ENCODE data around the gene RBM47. TPM values are rescaled to one million over a fixed set of nuclear protein-coding genes. Genes with fewer than 3 reads are reported as not detected.
A peak's percentile ranks its signal among the peaks of the same experiment; 100 is the strongest.

The RBM47 gene
- total RNA-seq, 1 experiment from 2014 or later = 78.0 TPM

DNA sequence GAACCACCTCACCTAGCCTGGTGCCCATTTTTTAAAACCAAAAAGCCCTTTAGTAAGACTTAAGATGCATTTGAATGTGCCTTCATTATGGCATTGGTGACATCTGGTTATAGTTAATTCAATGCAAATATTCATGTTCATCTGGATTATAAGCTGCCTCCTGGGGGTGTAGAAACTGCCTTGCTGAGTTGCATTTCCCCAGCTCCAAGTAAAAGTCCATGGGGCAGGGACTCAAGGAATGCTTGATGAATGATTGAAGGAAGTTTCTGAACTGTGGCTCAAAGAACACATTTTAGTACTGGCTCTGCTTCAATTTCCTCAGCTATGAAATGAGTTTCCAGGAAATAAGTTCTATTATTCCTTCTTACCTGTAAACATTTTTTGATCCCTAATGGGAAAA lies 18.5 kb upstream of the RBM47 start:
- CTCF ChIA-PET = no interaction called here

DNA sequence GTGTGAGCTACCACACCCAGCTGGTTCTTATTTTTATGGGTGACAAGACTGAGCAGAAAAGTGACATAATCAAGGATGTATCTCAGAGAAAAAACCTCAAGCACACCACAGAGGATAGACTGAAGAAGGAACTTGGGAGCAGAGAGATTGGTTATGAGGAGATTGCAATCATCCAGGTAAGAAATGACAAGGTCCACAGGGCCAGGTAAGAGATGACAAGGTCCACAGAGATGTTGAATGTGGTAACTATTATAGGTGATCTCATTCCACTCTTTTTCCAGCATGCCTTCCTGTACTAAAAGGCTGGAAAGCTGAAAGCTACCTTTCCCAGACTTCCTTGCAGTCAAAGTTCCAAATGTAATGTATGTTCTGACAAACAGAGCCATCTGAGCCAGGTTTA lies 15.9 kb upstream of the RBM47 start:
- POLR2A ChIA-PET (ENCODE audit: unreplicated experiment) = no interaction called here
- no TSS peak for BruUV-seq (replicated peaks)
- no peak for DNase-seq
- Histone ChIP-seq H3K9me3 (ENCODE audit: insufficient read depth, low read depth) (no peaks in the 10 kb centered on the region), H2AFZ (no peak overlapping the region), H3K79me2 (ENCODE audit: low read depth) (no peaks in the 10 kb centered on the region), H3F3A (ENCODE audit: insufficient read depth, low read depth) (peaks cover 8% of the 10 kb centered on the region; the same call in 1 of the 2 replicates), H4K20me1 (ENCODE audit: insufficient read depth) (no peaks in the 10 kb centered on the region), H3K36me3 (ENCODE audit: low read depth) (no peaks in the 10 kb centered on the region), H3K4me3 (no peak overlapping the region), H3K9me2 (ENCODE audit: insufficient read depth) (no peaks in the 10 kb centered on the region), H3K4me1 (replicated peaks; ENCODE audit: insufficient read depth) (no peaks in the 10 kb centered on the region; the same call in 1 of the 2 replicates), H3K27ac (no peak overlapping the region), H3K4me2 (no peak overlapping the region), H3K27me3 (ENCODE audit: insufficient read depth, low read depth) (no peaks in the 10 kb centered on the region)
- TF ChIP-seq, protein P1, sequence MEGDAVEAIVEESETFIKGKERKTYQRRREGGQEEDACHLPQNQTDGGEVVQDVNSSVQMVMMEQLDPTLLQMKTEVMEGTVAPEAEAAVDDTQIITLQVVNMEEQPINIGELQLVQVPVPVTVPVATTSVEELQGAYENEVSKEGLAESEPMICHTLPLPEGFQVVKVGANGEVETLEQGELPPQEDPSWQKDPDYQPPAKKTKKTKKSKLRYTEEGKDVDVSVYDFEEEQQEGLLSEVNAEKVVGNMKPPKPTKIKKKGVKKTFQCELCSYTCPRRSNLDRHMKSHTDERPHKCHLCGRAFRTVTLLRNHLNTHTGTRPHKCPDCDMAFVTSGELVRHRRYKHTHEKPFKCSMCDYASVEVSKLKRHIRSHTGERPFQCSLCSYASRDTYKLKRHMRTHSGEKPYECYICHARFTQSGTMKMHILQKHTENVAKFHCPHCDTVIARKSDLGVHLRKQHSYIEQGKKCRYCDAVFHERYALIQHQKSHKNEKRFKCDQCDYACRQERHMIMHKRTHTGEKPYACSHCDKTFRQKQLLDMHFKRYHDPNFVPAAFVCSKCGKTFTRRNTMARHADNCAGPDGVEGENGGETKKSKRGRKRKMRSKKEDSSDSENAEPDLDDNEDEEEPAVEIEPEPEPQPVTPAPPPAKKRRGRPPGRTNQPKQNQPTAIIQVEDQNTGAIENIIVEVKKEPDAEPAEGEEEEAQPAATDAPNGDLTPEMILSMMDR (conservative IDR thresholded peaks at IDR 0.05) = no peak
- no peak for TF ChIP-seq EZH2 (IDR thresholded peaks at IDR 0.05; ENCODE audit: low read depth)
- intact Hi-C loops (cut with micrococcal nuclease; ENCODE audit: unreplicated experiment) = no loop called here
- CTCF ChIA-PET = no interaction called here

More for the DNA sequence above, 18.5 kb upstream of the RBM47 start:
- no peaks in the 10 kb centered on the region for H3K9me3 ChIP-seq (ENCODE audit: insufficient read depth, low read depth)
- intact Hi-C loops (cut with micrococcal nuclease; ENCODE audit: unreplicated experiment) = no loop called here
- H3K9me2 ChIP-seq (ENCODE audit: insufficient read depth) = no peaks in the 10 kb centered on the region
- H3K4me1 ChIP-seq (replicated peaks; ENCODE audit: insufficient read depth) = peaks cover 2% of the 10 kb centered on the region
- POLR2A ChIA-PET (ENCODE audit: unreplicated experiment) = no interaction called here
- no peaks in the 10 kb centered on the region for H3K27me3 ChIP-seq (ENCODE audit: insufficient read depth, low read depth)
- no peak overlapping the region for H3K4me2 ChIP-seq
- no peak overlapping the region for H3K27ac ChIP-seq
- no peaks in the 10 kb centered on the region for H3K79me2 ChIP-seq (ENCODE audit: low read depth)
- BruUV-seq (replicated peaks) = no TSS peak
- TF ChIP-seq, protein P1 (conservative IDR thresholded peaks at IDR 0.05) = no peak
- no peak for TF ChIP-seq EZH2 (IDR thresholded peaks at IDR 0.05; ENCODE audit: low read depth)
- no peak overlapping the region for H2AFZ ChIP-seq
- no peak overlapping the region for H3K4me3 ChIP-seq
- no peaks in the 10 kb centered on the region for H3K36me3 ChIP-seq (ENCODE audit: low read depth)
- no peaks in the 10 kb centered on the region for H4K20me1 ChIP-seq (ENCODE audit: insufficient read depth)
- peaks cover 10% of the 10 kb centered on the region for H3F3A ChIP-seq (ENCODE audit: insufficient read depth, low read depth)
- no peak for DNase-seq

DNA sequence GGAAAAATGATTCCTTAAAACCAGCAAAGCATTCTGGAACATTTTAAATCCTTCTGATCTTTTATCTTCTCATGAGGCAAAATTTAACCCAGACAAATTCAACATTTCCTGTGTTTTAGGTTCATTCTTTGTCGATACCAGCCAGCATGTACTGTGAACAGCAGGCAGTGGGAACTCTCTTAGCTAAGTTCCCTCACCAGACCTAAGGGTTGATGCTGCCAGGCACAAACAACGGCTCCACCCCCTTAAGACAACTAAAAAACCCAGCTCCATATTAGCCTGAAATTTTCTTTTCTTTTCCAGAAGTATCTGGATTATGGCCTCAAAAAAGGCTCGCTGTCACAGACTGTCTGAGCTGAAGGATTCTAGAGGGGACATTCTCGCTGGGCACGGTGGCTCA lies 2.4 kb upstream of the RBM47 start:
- no peaks in the 10 kb centered on the region for H3K9me3 ChIP-seq (ENCODE audit: insufficient read depth, low read depth)
- peak overlapping the region; percentile 99 for H3K27ac ChIP-seq
- peaks cover 26% of the 10 kb centered on the region for H3K4me1 ChIP-seq (replicated peaks; ENCODE audit: insufficient read depth)
- CTCF ChIA-PET = no interaction called here
- peak overlapping the region; percentile 23; the same call in 1 of the 2 replicates for H2AFZ ChIP-seq
- no peaks in the 10 kb centered on the region for H4K20me1 ChIP-seq (ENCODE audit: insufficient read depth)
- intact Hi-C loops (cut with micrococcal nuclease; ENCODE audit: unreplicated experiment) = loop anchor here (5.0 kb wide), 1 partner anchor 575 kb away; the partner anchor contains the start of gene N4BP2
- H3K4me2 ChIP-seq = peak overlapping the region; percentile 93
- 0 out of 2 replicates have a peak, but pooled peaks cover 3% of the 10 kb centered on the region for H3K36me3 ChIP-seq (ENCODE audit: low read depth)
- no peaks in the 10 kb centered on the region for H3K9me2 ChIP-seq (ENCODE audit: insufficient read depth)
- TF ChIP-seq, protein P1 (conservative IDR thresholded peaks at IDR 0.05) = no peak
- TF ChIP-seq EZH2 (IDR thresholded peaks at IDR 0.05; ENCODE audit: low read depth) = no peak
- H3K4me3 ChIP-seq = peak overlapping the region; percentile 96; the same call in 1 of the 2 replicates
- POLR2A ChIA-PET (ENCODE audit: unreplicated experiment) = interaction anchor here (0.6 to 2.5 kb wide), 2 partner anchors 41 to 82 kb away, joined by 4 to 14 read pairs; no protein-coding TSS in a partner anchor
- no peak for DNase-seq
- H3K79me2 ChIP-seq (ENCODE audit: low read depth) = peaks cover 51% of the 10 kb centered on the region
- no TSS peak for BruUV-seq (replicated peaks)
- peaks cover 49% of the 10 kb centered on the region for H3F3A ChIP-seq (ENCODE audit: insufficient read depth, low read depth)
- no peaks in the 10 kb centered on the region for H3K27me3 ChIP-seq (ENCODE audit: insufficient read depth, low read depth)
